Measurements from ENCODE around the gene CCDC12.
"Not testable (repeated sequence)": the region's sequence is repeated elsewhere in the genome, so short reads cannot be mapped to it uniquely, and the experiment has no call there.

CCDC12 gene

GRCh38 chr3:46918202-46918601 is 58.3 kb downstream of the CCDC12 start:
- DNase-seq: no peak

DNA sequence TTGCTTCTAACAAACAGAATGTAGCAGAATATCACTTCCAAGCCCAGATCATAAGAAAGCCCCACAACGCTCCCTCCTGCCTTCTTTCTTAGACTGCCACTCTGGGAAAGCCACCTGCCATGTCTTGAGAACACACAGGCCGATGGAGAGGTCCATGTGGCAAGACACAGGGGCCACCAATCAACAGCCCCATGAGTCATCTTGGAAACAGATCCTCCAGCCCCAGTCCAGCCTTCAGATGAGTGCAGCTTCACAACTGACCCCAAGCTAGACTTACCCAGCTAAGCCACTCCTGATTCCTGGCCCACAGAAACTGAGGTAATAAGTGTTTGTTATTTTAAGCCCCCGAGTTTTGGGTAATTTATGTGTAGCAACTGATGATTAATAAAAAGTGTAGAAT is 59.3 kb downstream of the CCDC12 start:
- no peak for DNase-seq

- DNase-seq: no peak
Observed at GRCh38 chr3:46916799-46917198, 59.7 kb downstream of the CCDC12 start.

DNA sequence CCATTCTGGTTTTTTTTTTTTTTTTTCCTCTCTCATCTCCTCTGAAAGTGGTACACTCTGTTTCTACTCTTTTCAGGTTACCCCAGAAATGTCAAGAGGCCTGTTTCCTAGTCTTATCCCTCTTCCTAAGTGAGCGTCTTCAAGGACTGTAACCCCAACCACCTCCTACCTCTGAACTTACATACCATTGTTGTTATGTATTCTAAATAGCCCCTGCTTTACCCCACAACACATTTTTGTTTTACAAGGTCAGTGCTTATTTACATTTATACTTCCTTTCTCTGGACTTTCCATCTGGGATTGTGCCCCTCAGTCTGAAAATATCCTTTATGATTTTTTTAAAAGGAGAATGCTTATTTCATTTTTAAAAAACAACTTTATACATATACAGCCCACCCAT is 60.3 kb downstream of the CCDC12 start:
- no peak for DNase-seq

DNA sequence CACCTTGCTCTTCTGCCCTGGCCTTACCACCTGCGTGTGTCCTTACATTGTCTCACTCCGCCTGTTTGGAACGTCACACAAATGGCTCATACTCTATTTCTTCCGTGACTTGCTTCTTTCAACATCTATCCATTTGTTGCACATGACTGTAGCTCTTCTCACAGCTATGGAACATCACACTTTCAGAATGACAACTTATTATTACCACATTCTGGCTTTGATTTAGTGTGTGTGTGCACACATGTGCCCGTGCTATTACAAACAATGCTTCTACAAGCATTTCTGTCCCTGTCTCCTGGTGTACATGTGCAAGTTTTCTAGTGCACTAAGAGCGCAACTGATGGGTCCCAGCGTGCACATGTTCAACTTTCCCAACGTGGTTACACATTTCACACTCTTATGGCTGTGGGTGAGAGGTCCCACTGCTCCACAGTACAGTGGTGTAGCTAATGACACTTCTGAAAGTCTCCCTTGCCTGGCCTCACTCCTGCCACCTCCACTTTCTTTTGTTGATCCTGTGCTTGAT is 61.2 kb downstream of the CCDC12 start:
- DNase-seq: no peak

GRCh38 chr3:46914849-46915248 is 61.7 kb downstream of the CCDC12 start:
- no peak for DNase-seq

DNA sequence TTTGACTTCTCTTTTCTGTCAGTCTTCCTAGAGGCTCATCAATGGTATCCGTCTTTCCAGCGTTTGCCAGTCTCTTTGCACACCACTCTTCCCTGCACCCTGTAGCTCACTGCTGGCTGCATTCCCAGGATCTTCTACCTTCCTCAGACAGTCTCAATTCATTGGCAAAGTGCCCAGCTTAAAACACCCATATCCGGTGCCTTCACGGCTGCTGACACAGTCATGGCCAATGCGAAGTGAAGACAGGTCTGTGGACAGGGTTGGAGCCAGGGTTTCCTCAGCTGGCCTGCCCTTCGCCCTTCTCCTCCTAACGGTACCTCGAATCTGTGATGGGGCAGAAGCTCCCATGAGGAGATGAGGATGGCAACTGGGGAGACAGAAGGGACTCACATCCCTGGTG is 62.9 kb downstream of the CCDC12 start:
- peak; percentile 89 for DNase-seq

- DNase-seq: no peak
Observed at GRCh38 chr3:46912986-46913385, 63.6 kb downstream of the CCDC12 start.

GRCh38 chr3:46910914-46911313 is 65.6 kb downstream of the CCDC12 start:
- DNase-seq: not testable (repeated sequence)

DNA sequence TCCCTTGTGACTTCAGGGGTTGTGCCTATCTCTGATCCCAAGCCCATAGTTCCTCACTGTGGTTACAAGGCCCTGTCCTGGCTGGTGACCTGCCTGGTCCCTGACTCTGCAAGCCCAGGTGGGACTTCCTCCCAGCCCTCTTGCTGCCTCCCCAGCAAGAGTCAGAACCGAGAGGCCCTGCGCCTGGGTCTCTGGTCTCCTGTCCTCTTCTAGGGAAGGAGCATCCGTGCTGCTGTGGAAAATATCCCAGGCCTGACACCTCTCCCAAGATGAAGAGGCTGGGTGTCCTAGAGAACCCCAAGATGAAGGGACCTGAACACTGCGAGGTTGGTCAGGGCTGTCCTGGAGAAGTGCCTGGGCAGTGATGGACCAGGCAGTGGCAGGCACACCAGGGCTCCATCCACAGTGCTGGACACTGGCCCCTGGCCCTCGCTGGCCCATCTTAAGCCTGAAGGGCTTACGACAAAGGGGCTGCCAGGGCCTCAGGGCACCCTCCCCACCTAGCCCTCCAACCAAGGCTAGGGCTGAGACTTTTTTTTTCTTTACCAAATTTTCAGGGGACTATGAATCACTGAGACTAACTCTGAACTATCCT is 66.3 kb downstream of the CCDC12 start:
- DNase-seq: no peak

DNA sequence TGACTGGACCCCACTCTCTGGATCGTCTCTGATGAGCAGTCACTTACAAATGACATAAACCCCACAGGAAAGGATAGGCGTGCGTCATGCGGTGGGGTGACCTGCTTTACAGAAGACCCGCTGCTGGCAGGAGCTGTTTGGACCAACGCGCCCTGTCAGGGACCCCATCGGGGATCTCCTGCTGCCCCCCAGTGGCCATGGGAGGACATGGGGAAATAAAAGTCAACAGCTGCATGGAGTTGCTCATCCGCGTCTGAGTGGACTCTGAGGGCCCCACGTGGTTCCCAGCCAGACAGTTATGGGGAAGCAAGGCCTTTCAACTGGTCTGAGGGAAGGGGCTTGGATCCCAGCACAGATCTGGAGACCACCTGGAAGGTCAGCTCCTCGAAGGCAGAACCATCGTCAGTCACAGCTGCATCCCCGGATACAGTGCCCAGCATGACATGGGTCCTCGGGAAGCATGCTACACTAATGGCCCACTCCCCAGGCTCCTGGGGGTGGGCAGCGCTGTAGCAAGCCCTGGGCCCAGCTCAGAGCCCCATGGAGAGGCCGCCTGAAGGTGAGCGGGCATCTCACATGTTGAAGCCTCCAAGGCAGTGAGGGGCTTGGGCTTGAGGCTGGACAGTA is 66.9 kb downstream of the CCDC12 start:
- peak; percentile 56 for DNase-seq

DNA sequence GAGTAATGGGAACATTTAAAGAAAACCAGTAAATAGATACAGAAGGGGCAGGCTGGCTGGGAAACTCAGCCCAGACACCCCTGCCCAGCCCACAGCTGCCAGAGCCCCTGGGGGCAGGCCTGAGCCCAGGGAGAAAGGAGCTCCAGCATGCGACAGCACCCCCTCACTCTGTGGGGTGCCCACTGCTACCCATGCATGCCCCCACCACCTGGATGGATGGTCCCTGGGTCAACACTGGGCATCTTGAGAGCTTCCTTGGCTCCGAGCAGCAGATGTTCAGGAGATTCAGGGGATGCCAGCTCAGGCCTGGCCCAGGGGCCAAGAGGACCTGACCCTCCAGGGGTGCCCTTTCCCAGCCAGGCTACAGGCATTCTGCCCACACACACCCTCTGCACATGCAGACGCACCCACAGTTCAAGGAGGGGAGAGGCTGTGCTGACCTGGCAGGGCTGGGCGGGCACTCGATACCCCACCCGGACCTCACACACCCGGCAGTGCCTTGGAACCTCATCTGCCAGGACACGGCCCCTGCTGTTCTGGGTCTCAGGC is 67.5 kb downstream of the CCDC12 start:
- no peak for DNase-seq

GRCh38 chr3:46908294-46908985 is 68.1 kb downstream of the CCDC12 start:
- DNase-seq: no peak

- DNase-seq: no peak
Observed at GRCh38 chr3:46907960-46908293, 68.6 kb downstream of the CCDC12 start.

GRCh38 chr3:46907271-46907670 is 69.3 kb downstream of the CCDC12 start:
- no peak for DNase-seq

GRCh38 chr3:46906471-46907058 is 70.0 kb downstream of the CCDC12 start:
- DNase-seq: no peak

DNA sequence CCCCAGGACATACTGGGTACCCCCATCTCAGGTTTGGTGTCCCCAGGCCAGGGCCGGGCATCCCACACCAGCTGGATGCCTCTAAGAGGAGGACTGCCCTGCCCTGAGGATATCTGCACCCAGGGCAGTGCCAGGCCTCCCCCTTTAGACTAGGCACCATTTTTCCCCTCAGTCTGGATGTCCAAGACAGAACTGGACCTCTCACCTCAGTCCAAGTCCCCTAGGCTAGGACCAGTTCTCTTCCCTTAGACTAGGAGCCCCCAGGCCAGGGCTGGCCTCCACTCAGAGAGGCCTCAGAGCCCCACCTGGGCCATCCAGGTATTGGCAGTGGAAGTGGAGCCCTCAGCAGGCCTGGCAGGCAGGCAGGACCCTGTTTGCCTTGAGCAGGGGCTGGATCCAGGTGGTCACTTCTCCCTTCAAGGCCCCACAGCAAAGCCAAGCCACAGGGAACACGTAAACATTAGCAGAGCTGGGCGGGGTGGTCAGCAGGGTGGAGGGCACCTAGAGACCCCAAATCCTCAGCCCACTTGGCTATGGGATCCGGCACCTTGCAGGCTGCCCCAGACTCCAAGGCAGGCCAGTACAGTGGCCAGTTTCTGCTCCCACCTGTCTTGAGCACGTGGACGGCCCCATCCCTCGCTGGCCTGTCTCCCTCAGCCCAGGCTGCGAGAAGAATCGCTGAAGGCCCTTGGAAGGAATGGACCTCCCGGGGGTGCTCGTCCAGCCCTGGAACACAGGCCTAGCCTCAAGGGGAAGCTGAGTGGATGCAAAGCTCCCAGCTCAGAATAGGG is 70.7 kb downstream of the CCDC12 start:
- DNase-seq: no peak

DNA sequence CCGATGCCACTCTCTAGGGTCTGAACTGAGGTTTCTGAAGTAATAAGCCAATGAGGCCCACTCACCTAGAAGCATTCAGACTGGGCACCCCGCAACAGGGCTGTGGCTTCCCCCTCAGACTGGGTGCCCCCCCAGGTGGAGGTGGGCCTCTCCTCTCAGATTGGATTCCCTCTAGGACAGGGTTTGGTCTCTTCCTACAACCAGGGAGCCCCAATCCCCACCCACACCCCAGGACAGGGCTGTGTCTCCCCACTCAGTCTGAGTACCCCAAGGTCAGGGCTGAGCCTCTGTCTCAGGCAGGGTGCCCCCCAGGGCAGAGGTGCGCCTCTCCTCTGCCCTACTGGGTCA is 71.4 kb downstream of the CCDC12 start:
- DNase-seq: no peak

GRCh38 chr3:46904303-46905212 is 72.0 kb downstream of the CCDC12 start:
- DNase-seq: no peak

- no peak for DNase-seq
Observed at GRCh38 chr3:46903341-46904302, 72.9 kb downstream of the CCDC12 start.

DNA sequence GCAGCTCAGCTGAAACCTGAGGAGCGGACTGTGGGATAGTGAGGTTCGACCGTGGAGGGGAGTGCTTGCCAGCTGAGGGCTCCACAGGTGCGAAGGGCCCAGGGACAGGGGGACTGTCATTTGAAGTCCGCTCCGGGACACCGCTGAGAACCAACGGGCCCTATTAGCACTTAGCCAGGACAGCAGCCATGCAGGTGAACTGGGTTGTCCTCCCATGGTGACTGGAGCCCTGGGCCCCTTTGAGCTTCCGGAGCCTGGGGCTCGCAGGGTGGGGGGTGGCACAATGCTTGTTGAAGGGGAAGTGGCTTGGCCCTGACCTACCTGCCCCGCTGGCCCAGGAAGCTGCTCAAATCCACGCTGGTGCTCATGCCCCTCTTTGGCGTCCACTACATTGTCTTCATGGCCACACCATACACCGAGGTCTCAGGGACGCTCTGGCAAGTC is 74.3 kb downstream of the CCDC12 start:
- no peak for DNase-seq

All from NCI-H1105 treated with DMSO at 0.1 percent for 48 hours (cell line).